ENCODE results near the gene PIK3R1. TPM values are rescaled to one million over a fixed set of nuclear protein-coding genes. Genes with fewer than 3 reads are reported as not detected.

PIK3R1 gene
- total RNA-seq, 1 donor from 2014 or later: 80.4 TPM

DNA sequence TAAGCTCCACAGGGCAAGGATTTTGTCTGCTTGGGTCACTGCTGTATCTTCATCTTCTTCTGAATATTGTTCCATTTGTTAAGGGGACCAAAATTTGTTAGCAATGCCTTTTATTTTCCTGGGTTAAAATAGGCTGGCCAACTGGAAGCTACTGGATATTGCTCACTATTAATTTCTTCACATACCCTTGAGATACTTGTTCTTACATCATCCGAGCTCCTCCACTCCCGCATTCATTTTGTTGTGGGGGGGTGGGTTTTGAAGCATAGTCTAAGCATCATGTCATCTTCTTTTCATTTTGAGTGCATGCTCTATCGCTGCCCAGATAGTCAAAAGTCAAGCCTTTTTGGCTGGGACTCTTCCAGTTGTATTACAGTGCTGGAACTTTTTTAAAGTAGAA, 42.5 kb upstream of the PIK3R1 start:
- Mint-ChIP-seq H3K9me3 (peaks cover 5% of the 10 kb centered on the region), H3K36me3 (no peaks in the 10 kb centered on the region), H3K27ac (no peak overlapping the region), H3K4me1 (peaks cover 16% of the 10 kb centered on the region), H3K4me3 (no peak overlapping the region), H3K27me3 (ENCODE audit: low read depth) (no peaks in the 10 kb centered on the region)
- TF ChIP-seq CTCF (IDR thresholded peaks at IDR 0.05; ENCODE audit: unreplicated experiment): no peak
- no peak for DNase-seq (ENCODE audit: low spot score in 2 of 2, unreplicated experiment in 2 of 2)

DNA sequence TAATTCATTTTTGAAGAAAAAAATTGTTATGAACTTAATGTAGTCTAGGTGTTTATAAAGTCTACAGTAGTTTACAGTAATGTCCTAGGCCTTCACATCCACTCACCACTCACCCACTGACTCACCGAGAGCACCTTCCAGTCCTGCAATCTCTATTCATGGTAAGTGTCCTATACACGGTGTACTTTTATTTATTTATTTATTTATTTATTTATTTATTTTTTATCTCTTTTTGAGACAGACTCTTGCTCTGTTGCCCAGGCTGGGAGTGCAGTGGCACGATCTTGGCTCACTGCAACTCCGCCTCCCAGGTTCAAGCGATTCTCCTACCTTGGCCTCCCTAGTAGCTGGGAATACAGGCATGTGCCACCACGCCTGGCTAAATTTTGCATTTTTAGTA, 39.3 kb upstream of the PIK3R1 start:
- H3K4me1 Mint-ChIP-seq: peaks cover 2% of the 10 kb centered on the region
- H3K27ac Mint-ChIP-seq: no peak overlapping the region
- no peaks in the 10 kb centered on the region for H3K36me3 Mint-ChIP-seq
- no peak for DNase-seq (ENCODE audit: low spot score in 2 of 2, unreplicated experiment in 2 of 2)
- H3K4me3 Mint-ChIP-seq: no peak overlapping the region
- no peak for TF ChIP-seq CTCF (IDR thresholded peaks at IDR 0.05; ENCODE audit: unreplicated experiment)
- peaks cover 5% of the 10 kb centered on the region for H3K9me3 Mint-ChIP-seq
- no peaks in the 10 kb centered on the region for H3K27me3 Mint-ChIP-seq (ENCODE audit: low read depth)

DNA sequence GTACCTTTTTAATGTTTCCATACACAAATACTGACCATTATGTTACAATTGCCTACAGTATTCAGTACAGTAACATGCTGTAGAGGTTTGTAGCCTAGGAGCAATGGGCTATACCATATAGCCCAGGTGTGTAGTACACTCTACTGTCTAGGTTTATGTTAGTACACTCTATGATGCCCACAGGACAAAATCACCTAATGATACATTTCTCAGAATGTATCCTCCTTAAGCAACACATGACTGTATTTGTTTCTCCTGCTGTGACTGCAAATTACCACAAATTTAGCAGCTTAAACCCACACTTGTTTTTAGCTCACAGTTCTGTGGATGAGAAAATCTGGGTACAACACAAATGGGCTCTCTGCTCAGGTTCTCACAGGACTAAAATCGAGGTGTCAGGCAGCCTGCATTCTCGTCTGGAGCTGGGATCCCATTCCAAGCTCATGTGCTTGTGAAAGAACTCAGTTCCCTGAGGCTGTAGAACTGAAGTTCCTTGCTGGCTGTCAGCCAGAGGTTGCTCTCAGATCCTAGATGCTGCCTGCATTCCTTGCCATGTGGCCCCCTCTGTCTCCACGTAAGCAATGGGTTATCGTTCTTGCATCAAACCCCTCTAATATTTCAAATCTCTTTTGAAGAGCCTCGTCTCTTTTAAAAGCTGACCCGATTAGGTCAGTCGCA, 38.6 kb upstream of the PIK3R1 start:
- Mint-ChIP-seq H3K27me3 (ENCODE audit: low read depth) (no peaks in the 10 kb centered on the region), H3K36me3 (no peaks in the 10 kb centered on the region)

GRCh38 chr5:68177676-68178075, 37.9 kb upstream of the PIK3R1 start:
- no peak for DNase-seq (ENCODE audit: low spot score in 2 of 2, unreplicated experiment in 2 of 2)
- TF ChIP-seq CTCF (IDR thresholded peaks at IDR 0.05; ENCODE audit: unreplicated experiment): no peak
- Mint-ChIP-seq H3K9me3 (peaks cover 5% of the 10 kb centered on the region), H3K4me1 (no peaks in the 10 kb centered on the region), H3K27ac (no peak overlapping the region), H3K27me3 (ENCODE audit: low read depth) (no peaks in the 10 kb centered on the region), H3K4me3 (no peak overlapping the region), H3K36me3 (no peaks in the 10 kb centered on the region)

More for the DNA sequence above, 38.6 kb upstream of the PIK3R1 start:
- Mint-ChIP-seq H3K9me3 (peaks cover 5% of the 10 kb centered on the region), H3K4me3 (no peak overlapping the region), H3K4me1 (no peaks in the 10 kb centered on the region), H3K27ac (no peak overlapping the region)
- TF ChIP-seq CTCF (IDR thresholded peaks at IDR 0.05; ENCODE audit: unreplicated experiment): no peak
- no peak for DNase-seq (ENCODE audit: low spot score in 2 of 2, unreplicated experiment in 2 of 2)

DNA sequence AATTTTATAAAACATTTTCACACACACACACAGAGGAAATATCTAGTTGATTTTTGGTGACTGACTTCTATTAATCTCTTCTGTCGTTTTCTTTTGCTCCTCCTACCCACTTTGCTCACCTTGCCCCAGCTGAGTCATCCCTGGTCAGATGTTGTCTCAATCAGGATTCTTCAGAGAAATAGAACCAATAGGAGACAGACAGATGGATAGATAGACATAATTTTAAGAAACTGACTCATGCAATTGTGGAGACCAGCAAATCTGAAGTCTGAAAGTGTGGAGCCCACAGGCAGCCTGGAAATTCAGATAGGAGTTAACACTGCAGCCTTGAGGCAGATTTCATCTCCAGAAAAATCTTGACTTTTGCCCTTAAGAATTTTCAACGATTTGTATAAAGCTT, 37.0 kb upstream of the PIK3R1 start:
- no peak for DNase-seq (ENCODE audit: low spot score in 2 of 2, unreplicated experiment in 2 of 2)
- Mint-ChIP-seq H3K36me3 (no peaks in the 10 kb centered on the region), H3K4me3 (no peak overlapping the region), H3K27me3 (ENCODE audit: low read depth) (no peaks in the 10 kb centered on the region), H3K9me3 (peaks cover 5% of the 10 kb centered on the region), H3K4me1 (no peaks in the 10 kb centered on the region), H3K27ac (no peak overlapping the region)
- TF ChIP-seq CTCF (IDR thresholded peaks at IDR 0.05; ENCODE audit: unreplicated experiment): no peak

All from mesothelial cell of epicardium (in vitro differentiated cells).